HG03520 (cell line): ENCODE measurements around the gene UBE2V1.
A peak's percentile ranks its signal among the peaks of the same experiment; 100 is the strongest.
"Not testable (repeated sequence)": the region's sequence is repeated elsewhere in the genome, so short reads cannot be mapped to it uniquely, and the experiment has no call there.

Experiments used
- ATAC-seq: cut with Tn5 transposase; IDR thresholded peaks from one replicate; pipeline ENCODE4 v1.9.1; 2021; ENCODE audit warnings: mild to moderate bottlenecking, moderate library complexity; ENCODE audit not compliant: unreplicated experiment

Gene UBE2V1

GRCh38 chr20:50115591-50116367, 2.8 kb upstream of the UBE2V1 start:
- ATAC-seq, result peak; percentile 73

GRCh38 chr20:50115041-50115512, 2.1 kb upstream of the UBE2V1 start:
- no peak for ATAC-seq

GRCh38 chr20:50113420-50114224, 672 bp upstream of the UBE2V1 start:
- ATAC-seq, result no peak

GRCh38 chr20:50111829-50112495, 988 bp downstream of the UBE2V1 start:
- no peak for ATAC-seq

- ATAC-seq, result no peak
Observed at GRCh38 chr20:50111120-50111828, 1.7 kb downstream of the UBE2V1 start.

- ATAC-seq, result no peak
Observed at GRCh38 chr20:50110141-50111047, 2.6 kb downstream of the UBE2V1 start.

- ATAC-seq, result no peak
Observed at GRCh38 chr20:50108556-50109235, 4.3 kb downstream of the UBE2V1 start.

- ATAC-seq, result no peak
Observed at GRCh38 chr20:50107796-50108331, 5.1 kb downstream of the UBE2V1 start.

- ATAC-seq, result no peak
Observed at GRCh38 chr20:50107086-50107660, 5.8 kb downstream of the UBE2V1 start.

- ATAC-seq, result not testable (repeated sequence)
Observed at GRCh38 chr20:50106669-50107068, 6.3 kb downstream of the UBE2V1 start.

GRCh38 chr20:50103464-50104107, 9.4 kb downstream of the UBE2V1 start:
- ATAC-seq, result not testable (repeated sequence)

- not testable (repeated sequence) for ATAC-seq
Observed at GRCh38 chr20:50102551-50102950, 10.4 kb downstream of the UBE2V1 start.

GRCh38 chr20:50101887-50102286, 11.1 kb downstream of the UBE2V1 start:
- ATAC-seq, result no peak

GRCh38 chr20:50101281-50101680, 11.7 kb downstream of the UBE2V1 start:
- no peak for ATAC-seq

GRCh38 chr20:50100552-50100951, 12.4 kb downstream of the UBE2V1 start:
- no peak for ATAC-seq

- ATAC-seq, result no peak
Observed at GRCh38 chr20:50099565-50099991, 13.4 kb downstream of the UBE2V1 start.

- no peak for ATAC-seq
Observed at GRCh38 chr20:50099113-50099512, 13.8 kb downstream of the UBE2V1 start.

- ATAC-seq, result no peak
Observed at GRCh38 chr20:50098259-50098658, 14.7 kb downstream of the UBE2V1 start.
